Rectal smooth muscle tissue (tissue), 1 donor: ENCODE data around the gene ZGPAT.
A peak's percentile ranks its signal among the peaks of the same experiment; 100 is the strongest.
"Not testable (repeated sequence)": the region's sequence is repeated elsewhere in the genome, so short reads cannot be mapped to it uniquely, and the experiment has no call there.

Experiments used
- H3K27ac ChIP-seq: one replicate; pipeline ENCODE4 v1.7.0; 2013; ENCODE audit warnings: low read depth, low read length, inconsistent platforms
- H3K27me3 ChIP-seq: one replicate; pipeline ENCODE4 v1.7.0; 2013; ENCODE audit warnings: low read length; ENCODE audit not compliant: control insufficient read depth, insufficient read depth
- H3K36me3 ChIP-seq: one replicate; pipeline ENCODE4 v1.7.0; 2013; ENCODE audit warnings: low read length; ENCODE audit not compliant: control insufficient read depth, insufficient read depth
- H3K4me1 ChIP-seq: one replicate; pipeline ENCODE4 v1.7.0; 2013; ENCODE audit warnings: low read length; ENCODE audit not compliant: control insufficient read depth, insufficient read depth
- H3K4me3 ChIP-seq: one replicate; pipeline ENCODE4 v1.7.0; 2013; ENCODE audit warnings: low read length
- H3K9ac ChIP-seq: one replicate; pipeline ENCODE4 v1.7.0; 2013; ENCODE audit warnings: low read length

ZGPAT gene

DNA sequence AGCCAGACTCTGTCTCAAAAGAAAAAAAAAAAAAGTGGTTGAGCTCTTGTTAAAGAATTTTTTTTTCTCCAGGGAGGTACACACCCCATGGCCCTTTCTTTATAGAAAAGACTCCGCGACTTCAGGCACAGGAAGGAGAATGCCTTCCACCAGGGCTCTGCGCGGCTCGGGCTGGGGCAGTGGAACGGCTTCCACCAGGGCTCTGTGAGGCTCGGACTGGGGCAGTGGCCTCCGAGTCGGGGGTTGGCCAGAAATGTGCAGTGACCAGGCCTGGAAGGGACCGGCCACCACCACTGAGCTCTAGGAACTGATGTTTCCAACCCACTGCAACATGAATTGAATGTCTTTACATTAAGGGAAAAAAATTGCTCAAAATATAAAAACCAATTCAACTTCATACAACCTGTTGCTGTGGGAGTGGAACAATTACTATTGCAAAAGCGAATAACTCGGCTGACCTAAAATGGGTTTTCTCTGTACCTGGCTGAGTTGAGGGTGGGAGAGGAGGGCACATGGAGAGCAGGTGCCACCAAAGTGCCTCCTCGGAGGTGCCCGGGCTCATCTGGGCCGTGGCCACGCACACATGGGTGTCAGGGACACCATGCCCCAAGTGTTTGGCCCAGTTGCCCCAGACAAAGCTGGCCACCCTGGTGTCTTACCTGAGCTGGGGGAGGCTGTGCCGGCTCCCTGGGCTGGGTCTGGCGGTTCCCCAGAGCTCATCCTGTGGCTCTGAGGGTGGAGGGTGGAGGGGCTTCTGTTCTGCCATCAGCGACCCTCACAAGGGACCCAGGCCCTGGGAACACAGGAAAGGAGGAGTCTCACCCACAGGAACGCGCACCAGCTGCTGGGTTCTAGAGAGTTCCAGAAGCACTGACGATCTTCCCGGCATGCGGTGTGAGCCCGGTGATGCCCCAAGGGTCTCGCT lies 61.0 kb downstream of the ZGPAT start:
- Histone ChIP-seq H3K9ac (no peak overlapping the region), H3K27me3 (no peaks in the 10 kb centered on the region), H3K36me3 (no peaks in the 10 kb centered on the region), H3K4me3 (no peak overlapping the region), H3K4me1 (no peaks in the 10 kb centered on the region), H3K27ac (no peak overlapping the region)

DNA sequence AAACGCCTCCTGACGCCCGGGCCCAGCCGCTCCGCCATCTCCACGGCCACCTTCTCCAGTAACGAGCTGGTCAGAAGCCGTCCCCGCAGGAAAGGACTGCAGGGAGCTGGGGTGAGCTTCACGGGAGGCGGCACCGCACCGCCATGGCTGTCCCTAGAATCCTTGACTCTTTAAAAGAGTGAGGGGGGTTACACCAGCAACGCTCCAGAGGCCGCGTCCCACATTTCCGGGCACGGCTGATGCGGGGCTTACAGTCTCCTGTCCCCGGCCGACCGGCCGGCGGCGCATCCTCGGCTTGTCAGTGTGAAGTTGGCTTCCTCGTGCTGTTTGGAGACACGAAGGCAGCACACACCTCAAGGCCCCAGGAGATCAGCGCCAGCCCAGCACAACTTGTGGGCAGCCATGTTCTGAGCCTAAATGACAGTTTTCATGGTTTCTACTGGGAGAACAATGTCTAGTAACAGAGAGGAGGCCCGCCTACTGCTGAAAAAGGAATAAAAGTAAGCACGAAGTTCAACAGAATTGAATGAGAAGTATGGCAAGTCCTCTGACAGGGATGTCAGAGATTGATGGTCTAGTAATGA lies 62.1 kb downstream of the ZGPAT start:
- no peak overlapping the region for H3K4me3 ChIP-seq
- no peak overlapping the region for H3K27ac ChIP-seq
- no peak overlapping the region for H3K9ac ChIP-seq
- peaks cover 1% of the 10 kb centered on the region for H3K4me1 ChIP-seq
- no peaks in the 10 kb centered on the region for H3K27me3 ChIP-seq
- H3K36me3 ChIP-seq: no peaks in the 10 kb centered on the region

DNA sequence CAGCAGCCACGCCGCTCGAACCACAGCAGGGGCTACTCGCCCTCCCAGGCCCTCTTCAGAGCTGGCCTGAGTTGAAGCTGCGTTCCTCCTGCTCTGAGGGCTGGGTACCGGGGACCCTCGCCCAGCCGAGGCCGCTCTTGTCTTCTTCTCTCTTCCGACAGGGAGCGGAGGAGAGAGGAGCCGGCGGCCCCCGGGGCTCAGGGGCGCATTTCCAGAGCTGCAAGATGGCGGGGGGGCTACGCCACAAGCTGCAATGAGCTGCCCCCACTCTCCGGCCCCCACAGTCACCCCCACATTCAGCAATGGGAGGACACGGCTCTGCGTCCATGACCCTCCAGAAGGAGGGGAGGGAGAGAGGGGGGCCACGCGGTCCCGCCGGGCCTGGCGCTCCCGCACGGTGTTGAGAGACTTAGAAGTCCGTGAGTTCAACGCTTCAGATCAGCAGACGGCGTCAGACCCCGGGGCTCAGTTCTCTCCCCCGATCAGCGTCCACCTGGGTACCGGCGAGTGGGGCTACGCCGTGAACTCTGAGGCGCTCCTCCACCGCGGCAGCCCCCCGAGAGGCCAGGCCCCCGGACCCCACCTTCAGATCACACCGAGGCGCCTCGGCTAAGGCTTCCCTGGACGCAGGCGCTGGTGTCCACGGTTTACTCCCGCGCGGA lies 63.3 kb downstream of the ZGPAT start:
- no peaks in the 10 kb centered on the region for H3K27me3 ChIP-seq
- H3K27ac ChIP-seq: no peak overlapping the region
- no peak overlapping the region for H3K9ac ChIP-seq
- H3K4me3 ChIP-seq: no peak overlapping the region
- no peaks in the 10 kb centered on the region for H3K36me3 ChIP-seq
- peaks cover 2% of the 10 kb centered on the region for H3K4me1 ChIP-seq

DNA sequence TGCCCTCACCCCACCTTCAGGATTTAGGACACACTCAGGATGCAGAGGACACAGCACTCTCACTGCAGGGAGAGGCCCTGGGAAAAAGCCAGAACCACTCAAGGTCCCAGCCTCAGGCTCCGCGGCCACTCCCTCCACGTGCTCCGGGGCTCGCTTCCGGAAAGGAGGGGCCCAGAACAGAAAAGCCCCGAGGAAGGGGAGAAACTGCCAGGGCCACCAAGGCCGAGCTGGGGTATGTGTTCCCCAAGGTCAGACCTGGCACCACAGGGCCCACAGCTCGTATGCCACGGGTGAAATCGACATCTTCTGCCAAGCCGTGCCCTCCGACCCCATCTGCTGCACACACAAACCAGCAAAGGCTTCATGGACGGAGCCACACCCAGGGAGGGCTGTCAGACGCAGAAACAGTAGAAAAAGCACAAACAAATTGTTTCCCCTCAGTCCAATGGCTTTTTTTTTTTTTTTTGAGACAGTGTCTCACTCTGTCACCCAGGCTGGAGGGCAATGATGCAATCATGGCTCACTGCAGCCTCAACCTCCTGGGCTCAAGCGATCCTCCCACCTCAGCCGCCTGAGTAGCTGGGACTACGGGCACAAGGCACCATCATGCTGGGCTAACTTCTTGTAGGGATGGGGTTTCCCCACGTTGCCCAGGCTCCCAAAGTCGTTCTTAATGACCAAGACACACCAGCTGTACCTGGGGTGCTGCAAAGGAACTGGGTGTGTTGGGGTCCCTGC lies 65.1 kb downstream of the ZGPAT start:
- peaks cover 2% of the 10 kb centered on the region for H3K4me1 ChIP-seq
- no peaks in the 10 kb centered on the region for H3K36me3 ChIP-seq
- H3K9ac ChIP-seq: no peak overlapping the region
- no peak overlapping the region for H3K27ac ChIP-seq
- no peak overlapping the region for H3K4me3 ChIP-seq
- H3K27me3 ChIP-seq: no peaks in the 10 kb centered on the region

DNA sequence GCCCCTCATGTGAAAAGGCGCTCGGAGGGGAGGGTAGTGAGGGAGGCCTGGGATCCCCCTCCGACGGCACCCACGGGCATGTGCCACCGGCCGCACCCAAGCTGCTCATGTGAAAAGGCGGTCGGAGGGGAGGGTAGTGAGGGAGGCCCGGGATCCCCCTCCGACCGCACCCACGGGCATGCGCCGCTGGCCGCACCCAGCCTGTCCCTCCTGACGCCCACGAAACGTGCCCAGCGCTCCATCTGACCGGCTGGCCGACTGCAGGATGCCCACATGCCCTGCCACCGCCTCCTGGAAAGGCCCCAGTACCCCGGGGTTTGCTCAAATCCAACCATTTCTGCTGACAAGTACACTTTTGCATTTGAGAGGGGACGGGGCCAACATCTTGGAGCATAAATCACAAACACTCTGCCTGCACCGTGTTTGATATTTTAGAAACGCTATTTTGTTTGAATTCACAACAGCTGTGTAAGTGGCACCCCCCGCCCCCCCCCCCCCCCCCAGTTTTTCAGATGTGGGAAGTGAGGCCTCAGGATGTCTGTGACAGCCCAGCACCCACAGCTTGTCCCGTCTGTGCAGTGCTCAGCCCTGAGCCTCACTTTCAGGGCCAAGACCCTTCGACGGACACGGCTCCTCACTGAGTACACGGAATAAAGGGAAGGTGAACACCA lies 65.9 kb downstream of the ZGPAT start:
- Histone ChIP-seq H3K27ac (no peak overlapping the region), H3K36me3 (no peaks in the 10 kb centered on the region), H3K9ac (no peak overlapping the region), H3K27me3 (no peaks in the 10 kb centered on the region), H3K4me1 (peaks cover 2% of the 10 kb centered on the region), H3K4me3 (no peak overlapping the region)

DNA sequence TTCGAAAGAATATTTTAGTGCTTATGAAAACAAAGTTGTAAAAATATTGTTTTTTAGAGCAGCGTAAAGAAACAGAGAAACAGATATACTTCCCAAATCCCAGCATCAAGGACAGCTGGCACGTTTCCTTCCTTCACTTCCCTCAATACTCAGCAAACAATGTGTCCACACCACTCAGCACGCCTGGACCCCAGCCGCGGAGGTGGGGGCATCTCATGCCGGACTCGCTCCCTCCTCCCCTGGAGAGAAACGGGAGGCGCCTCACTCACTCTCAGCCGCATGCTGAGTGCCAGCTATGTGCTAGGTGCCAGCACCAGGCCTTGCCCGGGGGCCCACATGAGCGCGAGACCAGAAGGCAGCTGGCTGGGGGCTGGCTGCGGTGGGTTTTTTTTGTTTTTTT lies 66.5 kb downstream of the ZGPAT start:
- Histone ChIP-seq H3K27ac (no peak overlapping the region), H3K9ac (no peak overlapping the region), H3K4me1 (peaks cover 2% of the 10 kb centered on the region), H3K4me3 (no peak overlapping the region), H3K36me3 (no peaks in the 10 kb centered on the region), H3K27me3 (no peaks in the 10 kb centered on the region)

DNA sequence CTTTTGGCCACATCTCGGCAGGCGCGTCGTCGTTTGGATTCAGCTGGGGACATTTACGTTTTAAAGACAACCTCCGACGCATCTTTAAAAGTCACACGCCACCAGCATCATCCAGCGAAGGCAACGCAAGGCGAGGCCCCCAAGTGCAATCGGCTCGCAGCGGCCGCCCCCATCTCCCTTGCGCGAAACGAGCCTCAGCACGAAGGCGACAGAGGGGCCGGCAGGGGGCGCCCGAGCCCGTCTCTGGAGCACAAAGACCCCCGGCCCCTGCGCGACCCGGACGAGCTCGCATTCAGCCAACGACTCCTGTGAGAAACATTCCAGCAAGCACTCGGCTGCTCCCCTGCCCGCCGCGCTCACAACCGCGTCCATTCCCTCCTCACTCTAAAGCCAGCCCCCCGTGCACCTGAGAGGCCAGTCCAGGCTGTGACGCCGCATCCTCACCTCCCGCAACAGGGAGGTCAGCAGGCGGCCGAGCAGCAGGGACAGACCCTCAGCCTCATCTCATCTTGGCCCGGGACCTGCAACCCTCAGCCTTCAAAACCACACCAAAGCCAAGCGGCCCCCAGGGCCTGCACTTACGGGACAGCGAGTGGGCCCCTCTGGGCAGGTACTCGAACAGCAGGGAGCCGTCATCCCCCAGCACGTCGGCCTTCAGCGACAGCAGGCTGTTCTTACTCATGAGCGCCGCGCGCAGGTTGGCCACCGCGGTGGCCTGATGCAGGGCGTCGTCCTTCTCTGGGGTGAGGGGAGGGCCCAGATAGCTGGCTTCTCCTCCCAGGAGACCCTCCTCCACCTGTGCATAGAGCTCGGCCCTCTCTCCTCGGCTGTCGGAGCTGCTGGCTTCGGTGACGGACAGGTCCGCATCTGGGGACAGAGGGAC lies 67.5 kb downstream of the ZGPAT start:
- H3K27ac ChIP-seq: no peak overlapping the region
- no peaks in the 10 kb centered on the region for H3K36me3 ChIP-seq
- no peaks in the 10 kb centered on the region for H3K27me3 ChIP-seq
- H3K4me3 ChIP-seq: peak overlapping the region; percentile 5
- H3K4me1 ChIP-seq: peaks cover 2% of the 10 kb centered on the region
- no peak overlapping the region for H3K9ac ChIP-seq

DNA sequence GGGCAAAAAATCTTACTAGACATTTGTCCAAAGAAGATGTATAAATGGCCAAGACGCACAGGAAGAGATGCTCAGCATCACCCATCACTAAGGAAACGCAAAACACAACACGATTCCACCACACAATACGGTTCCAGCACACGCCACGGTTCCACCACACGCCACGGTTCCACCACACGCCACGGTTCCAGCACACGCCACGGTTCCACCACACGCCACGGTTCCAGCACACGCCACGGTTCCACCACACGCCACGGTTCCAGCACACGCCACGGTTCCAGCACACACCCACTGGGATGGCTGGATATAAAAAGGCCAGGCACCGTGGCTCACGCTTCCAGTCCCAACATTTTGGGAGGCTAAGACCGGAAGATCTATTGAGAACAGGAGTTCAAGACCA lies 69.0 kb downstream of the ZGPAT start:
- not testable (repeated sequence) for H3K27ac ChIP-seq, H3K27me3 ChIP-seq, H3K4me1 ChIP-seq, H3K36me3 ChIP-seq, H3K9ac ChIP-seq, H3K4me3 ChIP-seq

DNA sequence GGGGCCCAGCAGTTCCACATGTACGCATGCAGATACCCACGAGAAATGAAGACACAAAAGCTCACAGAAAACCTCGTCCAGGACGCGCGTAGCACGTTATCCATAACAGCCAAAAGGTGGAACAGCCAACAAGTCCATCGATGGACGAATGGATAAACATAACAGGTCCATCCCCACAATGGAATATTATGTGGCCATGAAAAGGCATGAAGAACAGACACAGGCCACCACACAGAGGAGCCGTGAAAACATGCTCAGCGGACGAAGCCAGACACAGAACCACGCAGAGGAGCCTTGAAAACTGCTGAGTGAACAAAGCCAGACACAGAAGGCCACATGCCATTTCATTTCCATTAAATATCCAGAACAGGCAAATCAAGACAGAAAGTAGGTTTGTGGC lies 69.8 kb downstream of the ZGPAT start:
- Histone ChIP-seq H3K4me1 (peaks cover 2% of the 10 kb centered on the region), H3K27me3 (no peaks in the 10 kb centered on the region), H3K4me3 (no peak overlapping the region), H3K9ac (no peak overlapping the region), H3K36me3 (no peaks in the 10 kb centered on the region), H3K27ac (no peak overlapping the region)

DNA sequence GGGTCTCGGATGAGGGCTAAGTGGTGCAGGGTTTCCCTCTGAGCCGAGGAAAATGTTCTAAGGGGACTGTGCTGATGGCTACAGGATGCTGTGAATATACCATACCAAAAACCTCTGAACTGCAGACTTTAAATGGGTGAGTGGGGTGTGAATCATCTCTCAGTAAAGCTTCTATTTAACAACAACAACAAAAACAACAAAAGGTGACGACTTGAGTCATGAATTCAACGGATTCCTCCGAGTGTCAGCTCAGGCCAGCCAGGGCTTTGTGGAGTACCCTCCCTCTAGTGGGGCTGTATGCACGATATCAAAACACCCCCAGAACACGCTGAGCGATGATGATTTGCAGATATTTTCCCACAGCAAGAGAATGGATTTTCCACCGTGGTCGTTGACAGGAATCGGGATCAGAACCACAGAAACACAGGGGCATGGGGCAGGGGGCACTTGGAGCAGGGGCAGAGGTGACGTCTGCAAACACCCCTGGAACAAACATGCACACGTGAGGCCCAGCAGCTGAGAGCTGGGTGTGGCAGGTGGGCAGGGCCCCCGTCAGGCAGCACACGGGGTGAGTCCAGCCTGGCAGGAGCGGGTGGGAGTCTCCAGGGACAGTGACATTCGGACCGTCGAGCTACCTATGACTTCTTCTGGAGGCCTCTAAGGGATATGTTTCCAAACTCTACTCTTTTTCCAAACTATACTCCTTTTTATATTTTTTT lies 70.4 kb downstream of the ZGPAT start:
- H3K36me3 ChIP-seq: no peaks in the 10 kb centered on the region
- H3K27me3 ChIP-seq: no peaks in the 10 kb centered on the region
- H3K4me3 ChIP-seq: no peak overlapping the region
- no peak overlapping the region for H3K9ac ChIP-seq
- no peak overlapping the region for H3K27ac ChIP-seq
- H3K4me1 ChIP-seq: peaks cover 2% of the 10 kb centered on the region

DNA sequence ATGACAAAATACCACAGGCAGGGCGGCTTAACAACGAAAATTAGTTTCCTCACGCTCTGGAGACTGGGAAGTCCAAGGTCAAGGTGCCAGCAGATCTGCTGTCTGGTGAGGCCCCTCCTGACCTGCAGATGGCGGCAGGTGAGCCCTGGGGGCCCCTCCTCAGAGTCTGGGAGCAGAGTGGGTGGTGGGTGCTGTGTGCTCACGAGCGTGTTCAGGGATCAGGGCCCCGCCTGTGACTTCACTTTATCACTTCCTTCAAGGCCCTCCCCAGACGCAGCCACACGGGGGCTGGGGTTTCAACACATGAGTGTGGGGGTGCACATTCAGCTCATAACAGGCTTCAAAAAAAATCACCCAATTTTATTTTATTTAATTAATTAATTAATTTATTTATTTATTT lies 71.0 kb downstream of the ZGPAT start:
- Histone ChIP-seq H3K4me3 (no peak overlapping the region), H3K4me1 (peaks cover 2% of the 10 kb centered on the region), H3K27ac (no peak overlapping the region), H3K27me3 (no peaks in the 10 kb centered on the region), H3K9ac (no peak overlapping the region), H3K36me3 (no peaks in the 10 kb centered on the region)
